ENCODE results near the gene FAM177B.

Gene FAM177B

GRCh38 chr1:222706815-222707214 lies 30.2 kb upstream of the FAM177B start:
- Histone ChIP-seq H3K36me3 (ENCODE audit: insufficient read depth, insufficient read length, low read length) (peaks cover 40% of the 10 kb centered on the region), H3K9ac (ENCODE audit: insufficient read length, low read depth) (no peak overlapping the region), H3K9me3 (ENCODE audit: insufficient read depth, low read length) (peaks cover 8% of the 10 kb centered on the region; the same call in 1 of the 2 replicates), H3K4me3 (ENCODE audit: insufficient read length, low read depth) (no peak overlapping the region), H3K4me1 (ENCODE audit: insufficient read depth, insufficient read length) (peaks cover 2% of the 10 kb centered on the region), H3K27me3 (ENCODE audit: insufficient read depth, insufficient read length) (no peaks in the 10 kb centered on the region)
- DNase-seq (ENCODE audit: low read depth, low spot score) = no peak
- no peak for TF ChIP-seq YY1 (IDR thresholded peaks at IDR 0.05; ENCODE audit: insufficient read depth, insufficient read length)
- TF ChIP-seq SUZ12 (IDR thresholded peaks at IDR 0.05; ENCODE audit: extremely low read depth, insufficient read depth, insufficient read length) = no peak
- TF ChIP-seq ZNF274 (IDR thresholded peaks at IDR 0.05; ENCODE audit: low read depth, low read length) = no peak

- Histone ChIP-seq H3K9me3 (ENCODE audit: insufficient read depth, low read length) (peaks cover under 1% of the 10 kb centered on the region; the same call in 1 of the 2 replicates), H3K4me1 (ENCODE audit: insufficient read depth, insufficient read length) (peaks cover 2% of the 10 kb centered on the region), H3K27me3 (ENCODE audit: insufficient read depth, insufficient read length) (no peaks in the 10 kb centered on the region), H3K36me3 (ENCODE audit: insufficient read depth, insufficient read length, low read length) (peaks cover 26% of the 10 kb centered on the region), H3K9ac (ENCODE audit: insufficient read length, low read depth) (no peak overlapping the region), H3K4me3 (ENCODE audit: insufficient read length, low read depth) (no peak overlapping the region)
- TF ChIP-seq ZNF274 (IDR thresholded peaks at IDR 0.05; ENCODE audit: low read depth, low read length) (no peak), YY1 (IDR thresholded peaks at IDR 0.05; ENCODE audit: insufficient read depth, insufficient read length) (no peak), SUZ12 (IDR thresholded peaks at IDR 0.05; ENCODE audit: extremely low read depth, insufficient read depth, insufficient read length) (no peak)
- DNase-seq (ENCODE audit: low read depth, low spot score) = no peak
Measured at GRCh38 chr1:222709700-222710153, 27.3 kb upstream of the FAM177B start.

- H3K9ac ChIP-seq (ENCODE audit: insufficient read length, low read depth) = peak overlapping the region; percentile 92
- peaks cover 2% of the 10 kb centered on the region for H3K4me1 ChIP-seq (ENCODE audit: insufficient read depth, insufficient read length)
- H3K36me3 ChIP-seq (ENCODE audit: insufficient read depth, insufficient read length, low read length) = peaks cover 37% of the 10 kb centered on the region
- H3K9me3 ChIP-seq (ENCODE audit: insufficient read depth, low read length) = no peaks in the 10 kb centered on the region
- no peaks in the 10 kb centered on the region for H3K27me3 ChIP-seq (ENCODE audit: insufficient read depth, insufficient read length)
- TF ChIP-seq SUZ12 (IDR thresholded peaks at IDR 0.05; ENCODE audit: extremely low read depth, insufficient read depth, insufficient read length) = no peak
- TF ChIP-seq YY1 (IDR thresholded peaks at IDR 0.05; ENCODE audit: insufficient read depth, insufficient read length) = no peak
- TF ChIP-seq ZNF274 (IDR thresholded peaks at IDR 0.05; ENCODE audit: low read depth, low read length) = no peak
- DNase-seq (ENCODE audit: low read depth, low spot score) = peak; percentile 36
- peak overlapping the region; percentile 66 for H3K4me3 ChIP-seq (ENCODE audit: insufficient read length, low read depth)
Measured at GRCh38 chr1:222711319-222712252, 25.4 kb upstream of the FAM177B start.

DNA sequence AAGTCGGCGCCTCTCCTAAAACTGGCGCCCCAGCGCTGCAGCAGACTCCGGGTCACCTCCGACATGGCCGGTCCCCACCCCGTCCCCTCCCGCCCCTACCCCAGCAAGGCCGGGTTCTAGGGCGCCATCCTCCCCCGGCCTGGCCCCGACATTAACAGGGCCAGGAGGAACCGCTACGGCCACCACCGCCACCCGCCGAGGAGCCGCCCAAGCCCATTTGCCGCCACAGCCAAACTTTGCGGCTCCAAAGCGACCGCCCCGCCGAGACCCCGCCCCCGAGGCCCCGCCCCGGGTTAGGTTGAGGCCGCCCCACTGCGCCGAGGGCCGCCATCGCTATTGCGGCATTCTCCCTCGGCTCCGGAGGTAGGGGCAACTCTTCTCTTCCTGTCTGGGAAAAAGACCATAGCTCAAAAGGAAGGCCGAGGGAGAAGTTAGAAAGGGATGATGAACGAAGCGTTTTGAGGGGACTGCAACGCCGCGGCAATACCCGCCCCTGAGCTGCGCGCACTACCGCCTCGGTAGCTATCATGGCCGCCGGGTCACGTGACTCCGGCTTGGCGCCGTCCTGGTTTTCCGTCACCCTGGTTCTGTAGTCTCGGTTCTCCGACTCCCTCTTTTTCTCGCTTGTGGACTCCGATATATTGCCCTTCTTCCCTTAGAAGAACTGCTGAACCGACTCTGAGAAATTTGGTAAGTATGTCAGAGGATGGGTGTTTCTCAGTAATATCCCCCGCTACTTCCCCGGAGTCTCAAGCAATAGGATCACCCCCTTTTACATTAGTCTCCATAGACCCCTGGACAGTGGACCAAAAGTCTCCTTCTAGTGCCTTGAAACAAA lies 24.5 kb upstream of the FAM177B start, which contains the start of the genes AIDA and BROX:
Gene AIDA (minus strand): TSS at position 239 of the 838 bp plus-strand sequence. CDS start 174 bp downstream, at position 65.
Gene BROX (plus strand): TSS at position 312 of the 838 bp plus-strand sequence. CDS start 3,136 bp downstream, outside the sequence.
- Histone ChIP-seq H3K27me3 (ENCODE audit: insufficient read depth, insufficient read length) (no peaks in the 10 kb centered on the region), H3K9me3 (ENCODE audit: insufficient read depth, low read length) (no peaks in the 10 kb centered on the region), H3K4me3 (ENCODE audit: insufficient read length, low read depth) (peak within 1 kb of the TSS; percentile 86), H3K36me3 (ENCODE audit: insufficient read depth, insufficient read length, low read length) (peaks cover 42% of the 10 kb centered on the region), H3K9ac (ENCODE audit: insufficient read length, low read depth) (peak within 1 kb of the TSS; percentile 92), H3K4me1 (ENCODE audit: insufficient read depth, insufficient read length) (peaks cover 2% of the 10 kb centered on the region)
- TF ChIP-seq YY1 (IDR thresholded peaks at IDR 0.05; ENCODE audit: insufficient read depth, insufficient read length) (peak; percentile 97), SUZ12 (IDR thresholded peaks at IDR 0.05; ENCODE audit: extremely low read depth, insufficient read depth, insufficient read length) (no peak)
- peak; percentile 85 for DNase-seq (ENCODE audit: low read depth, low spot score)

DNA sequence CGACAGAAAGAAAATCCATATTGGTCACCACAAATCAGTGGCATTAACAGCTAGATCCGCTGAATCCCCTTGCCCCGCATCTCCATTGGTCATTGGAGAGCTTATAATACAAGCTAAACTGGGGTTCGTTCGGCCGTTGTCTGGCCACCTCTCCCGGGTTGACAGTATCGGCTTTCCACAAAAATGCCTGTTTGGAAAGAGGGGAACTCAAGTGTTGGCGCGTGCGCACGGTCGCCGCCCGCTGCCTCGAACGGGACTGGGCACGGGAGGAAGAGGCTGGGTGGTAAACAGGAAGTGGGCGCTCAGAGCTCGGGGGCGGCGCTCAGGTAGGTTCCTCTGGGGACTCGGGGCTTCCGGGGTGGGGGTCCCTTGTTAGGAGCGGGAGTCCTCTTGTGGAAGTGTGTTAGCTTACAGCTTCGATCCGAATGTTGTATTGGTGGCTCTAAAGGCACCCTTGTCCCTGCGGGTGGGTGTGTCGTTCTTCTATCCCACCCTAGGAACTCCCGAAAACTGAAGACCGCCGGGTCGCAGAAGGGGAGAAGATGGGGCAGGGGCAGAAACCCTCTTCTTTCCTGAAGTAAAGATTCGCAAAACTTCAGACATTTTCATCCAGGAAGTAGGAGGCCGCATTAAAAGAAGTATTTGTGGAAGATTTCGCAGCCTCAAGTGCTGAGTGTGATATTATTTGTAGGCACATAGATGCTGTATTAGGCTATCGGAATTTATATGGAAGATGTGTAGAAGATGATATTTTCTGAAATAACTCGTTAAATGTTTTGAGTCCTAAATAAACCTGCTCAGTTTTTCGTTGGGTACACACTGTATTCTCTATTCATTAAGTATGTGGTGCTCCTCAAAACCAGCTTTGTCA lies 23.7 kb upstream of the FAM177B start:
- TF ChIP-seq YY1 (IDR thresholded peaks at IDR 0.05; ENCODE audit: insufficient read depth, insufficient read length) (no peak), ZNF274 (IDR thresholded peaks at IDR 0.05; ENCODE audit: low read depth, low read length) (no peak), SUZ12 (IDR thresholded peaks at IDR 0.05; ENCODE audit: extremely low read depth, insufficient read depth, insufficient read length) (no peak)
- H3K4me1 ChIP-seq (ENCODE audit: insufficient read depth, insufficient read length) = peaks cover 2% of the 10 kb centered on the region
- H3K27me3 ChIP-seq (ENCODE audit: insufficient read depth, insufficient read length) = no peaks in the 10 kb centered on the region
- H3K36me3 ChIP-seq (ENCODE audit: insufficient read depth, insufficient read length, low read length) = peaks cover 51% of the 10 kb centered on the region
- H3K4me3 ChIP-seq (ENCODE audit: insufficient read length, low read depth) = peak overlapping the region; percentile 86
- DNase-seq (ENCODE audit: low read depth, low spot score) = peak; percentile 98
- H3K9ac ChIP-seq (ENCODE audit: insufficient read length, low read depth) = peak overlapping the region; percentile 78
- no peaks in the 10 kb centered on the region for H3K9me3 ChIP-seq (ENCODE audit: insufficient read depth, low read length)

DNA sequence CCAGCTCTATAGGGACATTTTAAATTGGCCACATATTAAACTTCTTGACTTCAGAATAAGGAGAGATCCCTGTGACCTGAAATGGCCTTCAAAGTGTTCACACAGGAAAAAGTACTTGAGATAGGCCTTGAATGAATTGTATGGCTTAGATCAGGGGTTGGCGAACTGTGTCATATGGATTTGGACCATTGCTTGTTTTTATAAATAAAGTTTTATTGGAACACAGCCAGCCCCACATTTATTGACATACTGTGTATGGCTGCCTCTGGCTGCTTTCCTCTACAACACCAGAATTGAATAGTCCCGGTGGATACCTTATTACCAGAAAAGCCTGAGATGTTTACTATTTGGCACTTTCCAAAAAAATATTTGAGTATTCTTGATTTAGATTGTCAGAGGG lies 20.6 kb upstream of the FAM177B start:
- no peak for TF ChIP-seq YY1 (IDR thresholded peaks at IDR 0.05; ENCODE audit: insufficient read depth, insufficient read length)
- TF ChIP-seq SUZ12 (IDR thresholded peaks at IDR 0.05; ENCODE audit: extremely low read depth, insufficient read depth, insufficient read length) = no peak
- TF ChIP-seq ZNF274 (IDR thresholded peaks at IDR 0.05; ENCODE audit: low read depth, low read length) = no peak
- DNase-seq (ENCODE audit: low read depth, low spot score) = no peak
- peaks cover 63% of the 10 kb centered on the region for H3K36me3 ChIP-seq (ENCODE audit: insufficient read depth, insufficient read length, low read length)

More for the DNA sequence above, 20.6 kb upstream of the FAM177B start:
- Histone ChIP-seq H3K9me3 (ENCODE audit: insufficient read depth, low read length) (no peaks in the 10 kb centered on the region), H3K9ac (ENCODE audit: insufficient read length, low read depth) (no peak overlapping the region), H3K4me3 (ENCODE audit: insufficient read length, low read depth) (no peak overlapping the region), H3K4me1 (ENCODE audit: insufficient read depth, insufficient read length) (no peaks in the 10 kb centered on the region), H3K27me3 (ENCODE audit: insufficient read depth, insufficient read length) (no peaks in the 10 kb centered on the region)
